Inflammatory macrophage treated with lipopolysaccharide for 4 hours (primary cell): ENCODE data around the gene PARP16.

ENCODE experiments used
- DNase-seq: peaks from one replicate; pipeline ENCODE4 v3.0.0-alpha.2; 2020

PARP16 gene

GRCh38 chr15:65286704-65287519 is at the start of gene PARP16:
TSS of gene PARP16 (minus strand) at chr15:65286883. CDS start at chr15:65286426, 457 bp downstream.
- peak; percentile 77 for DNase-seq

DNA sequence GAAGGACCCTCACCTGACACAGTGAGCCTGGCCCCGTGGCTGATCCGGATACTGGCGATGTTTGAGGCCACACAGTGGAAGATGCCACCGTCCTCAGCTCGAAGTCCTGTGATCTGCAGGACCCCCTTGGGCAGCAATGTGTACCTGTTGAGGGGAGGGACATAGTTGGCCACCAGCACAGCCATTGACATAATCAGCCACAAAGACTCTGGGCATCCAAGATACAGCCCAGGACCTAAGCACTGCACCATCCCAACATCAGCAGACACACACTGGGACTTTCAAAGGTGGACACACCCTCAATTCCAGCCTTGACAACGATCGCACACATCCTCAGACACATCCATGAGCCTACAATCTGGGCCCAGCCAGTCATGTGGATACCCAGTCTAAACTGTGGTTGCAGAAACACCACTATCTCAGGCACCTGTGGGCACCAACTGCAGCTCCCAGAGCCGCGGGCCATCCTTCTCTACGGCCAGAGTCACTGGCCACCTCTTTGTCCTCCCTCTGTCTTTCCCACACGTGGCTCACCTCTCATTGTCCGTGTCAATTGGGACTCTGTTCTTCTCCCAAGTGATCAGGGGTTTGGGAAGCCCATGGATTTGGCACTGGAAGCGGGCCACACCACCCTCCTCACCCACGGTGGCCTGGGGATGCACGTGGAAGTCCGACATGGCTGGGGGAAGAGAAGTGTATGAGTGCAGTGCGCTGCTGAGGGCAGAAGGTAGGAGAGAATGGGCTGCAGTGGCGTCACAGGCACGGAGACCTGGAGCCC is 48.8 kb upstream of the PARP16 start:
- DNase-seq = no peak

GRCh38 chr15:65334586-65335231 is 48.0 kb upstream of the PARP16 start:
- no peak for DNase-seq

DNA sequence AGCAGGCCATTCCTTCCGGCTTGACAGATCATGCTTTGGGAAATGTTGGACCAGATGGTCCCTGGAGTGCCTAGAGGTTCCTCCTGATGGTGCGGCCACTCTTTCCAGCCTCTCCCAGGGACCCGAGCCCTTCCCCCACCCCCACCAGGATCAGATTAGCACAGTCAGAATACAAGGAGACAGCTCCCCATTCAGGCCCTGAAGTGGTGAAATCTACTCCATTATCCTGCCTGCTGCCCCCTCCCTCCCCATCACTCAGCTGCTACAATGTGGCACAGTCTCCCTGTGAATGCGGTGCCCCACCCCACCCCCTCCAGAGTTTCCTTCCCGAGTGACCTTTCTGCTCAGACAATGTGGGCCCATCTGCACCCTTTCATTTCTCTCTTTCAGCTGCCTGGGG is 47.2 kb upstream of the PARP16 start:
- no peak for DNase-seq

- DNase-seq = no peak
These were observed 46.6 kb upstream of the PARP16 start for GRCh38 chr15:65333148-65333820.

DNA sequence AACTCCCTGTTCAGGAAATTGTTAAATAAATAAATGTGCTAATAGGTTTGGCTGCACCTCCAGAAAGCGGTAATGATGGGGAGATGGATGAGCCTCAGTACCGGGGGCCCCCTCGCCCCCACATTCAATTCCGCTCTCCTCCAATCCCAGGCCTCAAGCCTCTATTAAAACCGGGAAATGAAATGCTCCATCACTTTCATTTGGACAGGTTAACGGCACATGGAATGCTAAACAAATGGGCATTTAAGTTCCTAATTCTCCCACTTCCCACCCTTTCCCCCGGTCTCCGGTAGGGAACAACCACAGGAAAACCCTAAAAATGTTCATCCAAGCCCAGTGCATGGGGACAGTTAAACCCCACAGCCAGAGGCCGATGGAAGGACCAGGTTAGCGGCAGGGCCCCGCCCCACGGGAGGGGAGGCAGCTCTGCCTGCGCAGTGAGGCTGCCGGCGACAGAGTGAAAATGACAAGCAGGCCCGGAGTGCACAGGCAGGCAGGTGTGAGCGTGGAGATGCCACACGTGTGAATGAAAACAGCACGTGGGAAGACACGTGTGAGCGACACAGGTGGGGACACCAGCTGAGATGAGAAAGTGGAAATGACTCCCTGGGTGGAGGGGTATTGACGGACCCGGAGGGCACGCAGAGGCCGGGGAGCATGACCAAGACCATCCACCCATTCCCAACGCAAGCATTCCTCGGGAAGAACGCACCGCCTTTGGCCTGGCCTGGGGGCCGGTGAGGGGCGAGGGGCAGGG is 45.9 kb upstream of the PARP16 start:
- no peak for DNase-seq

DNA sequence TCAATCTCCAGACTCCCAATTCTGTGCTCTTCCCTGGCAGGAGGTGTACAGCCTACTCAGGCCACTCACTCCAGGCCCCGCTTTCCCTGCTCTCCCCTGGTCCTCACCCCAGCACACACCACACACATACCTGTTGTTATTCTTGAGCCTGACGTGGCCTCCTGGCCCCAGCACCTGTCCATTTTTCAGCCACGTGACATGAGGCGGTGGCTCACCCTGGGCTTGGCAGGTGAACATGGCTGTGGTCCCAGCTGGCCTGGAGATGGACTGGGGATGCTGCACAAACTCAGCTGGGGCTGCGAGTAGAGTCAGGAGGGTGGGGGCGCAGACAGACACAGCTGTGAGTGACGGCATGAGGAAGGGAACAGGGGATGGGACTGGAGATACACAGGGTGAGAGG is 45.1 kb upstream of the PARP16 start:
- no peak for DNase-seq

- no peak for DNase-seq
These were observed 44.4 kb upstream of the PARP16 start for GRCh38 chr15:65330934-65331645.

DNA sequence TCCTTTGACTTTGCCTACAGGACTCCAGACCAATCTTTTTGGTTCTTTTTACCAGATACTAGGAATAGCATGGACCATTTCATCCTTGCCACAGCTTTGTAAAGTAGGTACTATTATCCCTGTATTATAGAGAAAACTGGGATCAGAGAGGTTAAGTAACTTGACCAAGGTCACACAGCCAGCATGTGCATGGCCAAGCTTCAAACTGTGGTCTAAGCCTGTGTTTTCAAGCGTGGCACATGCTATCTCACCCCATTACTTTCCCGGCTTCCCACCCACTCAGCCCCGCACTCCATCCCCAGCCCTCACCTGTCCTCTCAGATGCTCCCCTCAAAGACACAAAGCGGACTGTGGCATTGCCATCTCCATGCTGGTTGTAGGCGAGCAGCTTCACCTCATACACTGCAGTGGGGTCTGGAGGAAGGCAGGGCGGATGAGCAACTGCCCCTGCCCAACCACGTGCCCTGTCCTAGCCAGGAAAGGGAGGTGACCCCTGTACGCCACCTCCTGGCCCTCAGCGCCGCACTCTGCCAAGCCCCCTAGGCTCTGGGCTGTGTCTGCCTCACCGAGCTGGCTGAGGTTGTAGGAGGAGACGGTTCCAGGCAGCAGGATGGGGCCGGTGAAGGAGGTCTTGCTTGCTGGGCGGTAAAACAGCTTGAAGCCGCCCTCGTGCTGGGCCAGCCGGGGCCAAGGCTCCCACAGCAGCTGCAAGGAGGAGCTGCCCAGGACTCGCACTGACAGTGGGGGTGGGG is 43.5 kb upstream of the PARP16 start:
- DNase-seq = no peak

GRCh38 chr15:65329288-65329983 is 42.8 kb upstream of the PARP16 start:
- DNase-seq = no peak

DNA sequence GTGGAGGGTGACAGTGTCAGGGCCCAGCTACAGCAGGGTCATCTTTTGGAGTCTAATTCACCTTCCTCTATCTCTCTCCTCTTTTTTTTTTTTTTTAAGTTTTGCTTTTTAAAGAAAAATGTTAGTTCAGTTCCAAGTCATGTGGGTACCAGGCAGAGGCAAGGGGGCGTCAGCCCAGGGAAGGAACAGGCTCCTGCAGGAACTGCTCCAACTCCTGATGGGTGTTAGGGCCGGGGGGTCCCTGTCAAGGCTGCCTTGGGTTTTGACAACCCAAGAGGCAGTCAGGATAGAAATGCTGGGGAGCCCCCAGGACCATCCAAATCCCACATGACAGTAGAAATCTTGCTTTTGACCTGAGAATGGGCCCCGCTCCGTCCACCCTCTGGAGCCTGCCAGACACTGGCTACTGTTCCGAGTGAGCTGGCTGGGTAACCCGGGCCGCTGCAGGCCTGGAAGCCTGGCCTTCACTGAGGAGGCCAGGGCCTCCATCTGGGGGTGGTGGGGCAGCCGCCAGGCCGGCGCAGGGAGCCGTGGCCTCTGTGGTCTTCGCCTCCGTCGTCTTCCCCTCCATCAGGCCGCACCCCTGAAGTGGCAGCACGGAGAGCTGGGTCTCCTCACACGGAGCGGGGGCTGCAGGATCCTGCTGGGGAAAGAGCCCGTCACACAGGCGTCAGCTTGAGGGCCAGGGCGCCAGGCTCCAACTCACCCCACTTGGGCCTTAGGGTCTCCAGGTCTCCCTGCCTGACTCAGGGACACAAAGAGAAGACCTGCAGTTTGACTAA is 42.0 kb upstream of the PARP16 start:
- DNase-seq = no peak

GRCh38 chr15:65327651-65328393 is 41.1 kb upstream of the PARP16 start:
- DNase-seq = no peak

GRCh38 chr15:65326818-65327217 is 40.1 kb upstream of the PARP16 start:
- DNase-seq = no peak

GRCh38 chr15:65326117-65326526 is 39.4 kb upstream of the PARP16 start:
- DNase-seq = no peak

GRCh38 chr15:65323071-65323511 is 36.4 kb upstream of the PARP16 start:
- no peak for DNase-seq

- peak; percentile 72 for DNase-seq
These were observed 32.2 kb upstream of the PARP16 start for GRCh38 chr15:65318870-65319356.

DNA sequence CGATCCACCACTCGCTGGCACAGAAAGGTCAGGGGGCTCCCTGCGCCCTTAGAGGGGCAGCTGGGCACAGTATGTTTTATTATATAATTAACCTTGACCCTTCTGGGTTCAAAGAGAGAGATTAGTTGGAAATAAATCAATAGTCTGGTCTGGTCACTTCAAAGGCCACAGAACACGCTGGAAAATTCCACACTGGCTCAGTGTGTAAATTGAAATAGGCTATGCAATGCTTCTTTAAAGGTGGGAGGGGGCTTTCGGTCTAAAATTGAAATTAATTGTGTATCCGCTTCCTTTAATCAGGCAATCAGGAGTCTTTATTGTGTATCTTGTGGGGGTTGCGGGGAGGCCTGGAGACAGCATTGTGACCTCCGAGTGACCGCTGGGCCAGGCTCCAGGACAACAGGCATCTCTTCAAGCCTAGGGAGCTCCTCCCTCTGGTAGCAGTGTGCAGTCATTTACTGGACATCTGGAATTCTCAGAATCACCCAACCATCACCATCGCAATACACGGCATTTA is 25.8 kb upstream of the PARP16 start:
- DNase-seq = no peak

DNA sequence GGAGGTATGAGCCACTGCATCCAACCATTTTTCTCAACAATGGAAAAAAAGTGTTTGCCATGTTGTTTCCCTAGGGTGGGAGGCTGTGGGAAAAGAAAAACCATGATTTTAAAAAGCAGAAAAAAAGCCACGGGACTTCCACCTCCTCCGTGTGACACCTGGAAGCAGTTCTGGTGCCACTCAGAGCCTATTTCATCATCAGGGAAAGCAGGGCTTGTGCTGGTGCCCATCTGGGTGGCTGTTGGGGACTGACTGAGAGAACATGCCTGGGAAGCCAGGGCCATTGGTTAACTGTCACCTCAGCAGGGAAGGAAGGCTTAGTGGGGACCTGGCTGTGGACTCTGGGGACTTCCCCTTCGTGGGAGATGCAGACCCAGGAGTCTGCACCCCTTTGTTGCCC is 25.1 kb upstream of the PARP16 start:
- no peak for DNase-seq
